ENCODE results near the gene ULK4.

GRCh38 chr3:41290736-41291135 lies 671.2 kb downstream of the ULK4 start:
- TF ChIP-seq CTCF (IDR thresholded peaks at IDR 0.05): no peak
- no peak for TF ChIP-seq POLR2A (IDR thresholded peaks at IDR 0.05)
